NCI-H2081 (cell line): ENCODE data around the gene EXPH5.
A peak's percentile ranks its signal among the peaks of the same experiment; 100 is the strongest.

ENCODE experiments used
- DNase-seq, 2 experiments: peaks; one replicate each; lab custom pipeline; 2025; lab: John Stamatoyannopoulos, UW

EXPH5 gene

DNA sequence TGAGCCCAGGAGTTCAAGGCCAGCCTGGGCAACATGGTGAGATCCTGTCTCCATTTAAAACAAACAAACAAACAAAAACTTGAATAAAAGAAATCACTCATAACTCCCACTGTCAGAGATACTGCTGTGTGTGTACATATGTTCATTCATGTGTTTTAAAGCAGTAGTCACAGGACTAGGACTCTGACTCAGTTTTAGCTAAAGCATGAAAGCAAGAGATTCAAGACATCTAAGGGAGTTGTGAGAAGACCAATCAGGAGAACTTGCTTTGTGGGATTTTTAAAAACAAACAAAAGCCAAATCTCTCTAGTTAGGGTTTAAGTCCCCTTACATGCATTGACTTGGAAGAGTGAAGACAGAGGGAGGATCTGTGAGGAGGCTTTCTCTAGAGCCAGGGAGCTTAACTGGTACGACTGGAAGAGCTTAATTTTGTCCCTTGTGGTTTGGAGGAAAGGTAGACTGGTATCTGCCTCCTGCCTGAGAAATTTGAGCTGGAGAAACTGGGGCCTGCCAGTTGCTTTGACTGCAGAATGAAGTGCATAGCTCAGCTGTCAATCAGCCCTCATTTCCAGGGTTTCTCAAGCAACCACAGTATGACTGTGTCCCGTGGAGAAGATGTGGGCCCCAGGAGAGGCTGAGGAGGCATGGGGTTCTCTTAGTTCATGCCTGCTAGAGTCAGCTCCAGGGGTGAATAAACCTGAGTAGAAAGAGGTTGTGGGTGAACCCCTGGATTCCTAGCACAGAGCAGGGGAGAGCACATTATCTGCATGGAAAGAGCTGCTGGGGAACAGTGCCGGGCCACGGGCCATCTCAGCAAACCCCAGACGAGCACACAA, 30.6 kb downstream of the EXPH5 start:
- no peak for DNase-seq

DNA sequence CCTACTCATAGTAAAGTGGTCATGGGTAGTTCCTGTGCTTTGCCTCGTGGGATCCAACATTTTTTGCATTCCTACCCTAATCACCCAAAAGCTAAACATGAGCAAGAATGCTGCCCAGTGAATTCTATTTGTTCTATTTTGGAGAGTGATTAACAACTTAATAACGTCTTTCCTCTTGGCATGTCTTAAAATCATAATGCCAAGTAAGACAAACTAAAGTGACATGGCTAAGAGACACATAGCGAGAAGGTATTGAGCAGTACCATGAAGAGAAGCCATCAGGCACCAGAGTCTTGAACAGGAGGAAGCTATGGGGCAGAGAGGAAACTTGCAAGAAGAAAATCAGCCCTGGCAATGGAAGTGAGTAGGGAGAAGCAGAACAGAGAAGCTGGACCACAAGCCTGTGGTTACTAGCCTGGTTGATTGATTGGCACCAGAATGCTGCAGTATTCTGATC, 32.0 kb downstream of the EXPH5 start:
- no peak for DNase-seq

GRCh38 chr11:108559904-108560303, 33.7 kb downstream of the EXPH5 start:
- no peak for DNase-seq

DNA sequence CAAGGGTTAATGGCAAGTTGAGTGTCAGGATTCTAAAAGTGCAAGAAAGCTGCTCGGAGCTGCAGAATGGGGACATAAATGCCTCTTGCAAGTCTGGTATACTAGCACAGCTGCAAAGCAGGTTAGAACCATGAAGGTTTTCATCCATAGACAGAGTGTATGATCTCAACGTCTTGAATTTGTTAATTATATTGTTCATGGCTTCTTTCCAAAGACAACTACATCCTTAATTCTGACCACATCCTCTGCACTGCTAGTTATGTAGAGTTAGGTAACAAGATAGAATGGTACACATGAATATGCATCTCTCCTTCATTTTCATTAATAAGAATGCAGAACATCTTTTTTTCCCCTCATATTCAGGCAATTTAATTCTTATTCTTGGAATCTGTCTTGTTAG, 34.2 kb downstream of the EXPH5 start:
- DNase-seq, result no peak

DNA sequence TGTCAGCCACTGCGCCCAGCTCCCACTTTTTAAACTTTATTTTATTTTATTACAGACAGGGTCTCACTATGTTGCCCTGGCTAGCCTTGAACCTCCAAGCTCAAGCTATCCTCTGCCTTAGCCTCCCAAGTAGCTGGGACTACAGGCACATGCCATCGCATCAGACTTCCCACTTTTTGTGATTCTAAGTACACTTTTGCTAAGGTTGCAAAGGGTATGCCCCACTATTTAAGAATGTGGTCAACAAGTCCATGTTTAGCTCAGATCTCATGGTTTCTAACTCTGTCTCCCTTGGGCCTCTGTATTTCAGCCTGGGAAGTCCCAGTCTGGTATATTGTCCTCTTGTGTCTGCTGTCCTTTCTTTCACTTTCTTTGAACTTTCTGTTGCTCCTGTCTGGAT, 35.3 kb downstream of the EXPH5 start:
- no peak for DNase-seq

DNA sequence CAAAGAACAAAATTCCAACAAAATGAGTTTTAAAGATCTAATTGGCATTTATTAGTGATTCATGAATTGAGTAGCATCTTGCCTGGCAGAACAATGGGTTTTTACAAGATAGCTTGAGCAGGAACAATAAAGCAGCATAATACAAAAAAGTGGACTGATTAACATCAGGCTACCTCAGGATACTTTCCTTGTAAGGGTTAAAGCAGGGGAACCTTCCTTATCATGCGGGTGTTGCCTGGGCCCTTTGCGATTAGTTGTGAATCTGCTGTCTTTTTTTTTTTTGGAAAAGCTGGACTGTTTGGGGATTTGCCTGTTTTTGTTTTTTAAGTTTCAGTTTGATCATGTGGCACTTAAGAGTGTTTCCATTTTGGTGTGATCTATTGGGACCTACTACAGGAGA, 37.5 kb downstream of the EXPH5 start:
- DNase-seq, result no peak

- DNase-seq, result no peak
These were observed 41.7 kb downstream of the EXPH5 start for GRCh38 chr11:108551651-108552462.

- no peak for DNase-seq
These were observed 44.2 kb downstream of the EXPH5 start for GRCh38 chr11:108549319-108549885.

DNA sequence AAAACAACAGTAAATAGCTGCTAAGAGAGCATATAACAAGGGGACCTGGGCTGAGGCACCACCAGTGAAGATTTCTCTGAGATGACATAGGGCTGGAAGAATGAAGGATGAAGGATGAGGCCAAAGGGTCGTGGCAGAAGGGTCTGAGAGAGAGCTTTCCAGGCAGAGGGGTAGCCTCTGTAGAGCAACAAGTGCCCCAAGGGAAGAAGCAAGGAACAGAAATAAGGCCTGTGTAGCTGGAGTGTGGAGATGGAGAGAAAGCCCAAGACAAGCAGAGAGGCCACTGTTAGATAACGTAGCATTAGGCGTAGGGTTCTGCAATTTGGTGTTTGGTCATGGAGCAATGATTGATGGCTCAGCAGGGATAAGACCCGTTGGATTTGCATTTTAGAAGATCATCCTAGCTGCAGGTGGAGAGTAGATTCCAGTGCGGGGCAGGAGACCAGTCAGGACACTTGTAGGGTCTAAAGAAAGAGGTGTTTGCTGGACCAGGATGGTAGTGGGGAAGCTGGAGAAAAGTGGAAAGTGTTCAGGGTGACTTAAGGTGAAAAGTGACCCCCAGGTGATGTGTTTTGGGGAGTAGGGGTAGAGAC, 47.6 kb downstream of the EXPH5 start:
- no peak for DNase-seq

- no peak for DNase-seq
These were observed 50.1 kb downstream of the EXPH5 start for GRCh38 chr11:108543316-108543964.

GRCh38 chr11:108541531-108541930, 52.0 kb downstream of the EXPH5 start:
- DNase-seq, result no peak

DNA sequence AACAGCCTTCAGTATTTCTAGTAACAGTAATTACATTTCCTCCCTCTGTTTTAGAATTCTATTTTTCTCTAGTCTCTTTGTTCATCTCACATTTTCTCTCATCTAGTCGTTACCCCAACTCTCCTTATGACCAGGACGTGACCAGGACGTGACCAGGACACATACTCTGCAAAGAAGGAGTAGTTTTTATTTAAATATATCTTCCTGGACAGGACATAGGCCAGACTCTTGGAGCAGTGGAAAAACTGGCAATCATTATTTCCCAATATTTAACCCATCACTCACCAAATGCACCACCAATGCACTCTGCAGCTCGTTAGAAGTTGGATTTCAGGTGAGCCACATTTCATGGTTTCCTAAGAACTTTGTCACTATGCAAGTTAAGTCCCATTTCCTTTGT, 55.1 kb downstream of the EXPH5 start:
- no peak for DNase-seq

- DNase-seq, result peak in 1 of 2 experiments; percentile 5
These were observed 55.5 kb downstream of the EXPH5 start for GRCh38 chr11:108538022-108538424.

- DNase-seq, result no peak
These were observed 56.8 kb downstream of the EXPH5 start for GRCh38 chr11:108536783-108537182.

- no peak for DNase-seq
These were observed 58.1 kb downstream of the EXPH5 start for GRCh38 chr11:108535384-108535955.

- no peak for DNase-seq
These were observed 59.2 kb downstream of the EXPH5 start for GRCh38 chr11:108534274-108534882.

- DNase-seq, result no peak
These were observed 63.1 kb downstream of the EXPH5 start for GRCh38 chr11:108530426-108530825.

DNA sequence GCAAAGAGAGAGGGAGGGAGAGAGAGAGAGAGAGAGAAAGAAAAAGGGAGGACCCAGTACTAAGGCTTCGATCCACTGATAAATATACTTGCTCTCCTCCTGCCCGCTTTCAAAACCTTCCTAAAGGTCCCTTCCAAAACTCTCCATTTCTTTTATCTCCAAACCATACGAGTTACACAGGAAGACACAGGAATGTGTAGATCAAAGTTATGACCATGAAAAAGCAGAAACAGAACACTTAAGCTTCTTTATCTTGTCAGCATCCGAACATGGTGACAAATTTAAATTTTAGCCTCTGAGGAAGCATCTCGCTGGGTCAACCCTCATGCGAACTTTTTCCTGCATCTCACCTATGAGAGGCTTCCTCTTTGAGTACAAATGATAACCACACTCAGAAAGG, 66.2 kb downstream of the EXPH5 start:
- DNase-seq, result no peak

DNA sequence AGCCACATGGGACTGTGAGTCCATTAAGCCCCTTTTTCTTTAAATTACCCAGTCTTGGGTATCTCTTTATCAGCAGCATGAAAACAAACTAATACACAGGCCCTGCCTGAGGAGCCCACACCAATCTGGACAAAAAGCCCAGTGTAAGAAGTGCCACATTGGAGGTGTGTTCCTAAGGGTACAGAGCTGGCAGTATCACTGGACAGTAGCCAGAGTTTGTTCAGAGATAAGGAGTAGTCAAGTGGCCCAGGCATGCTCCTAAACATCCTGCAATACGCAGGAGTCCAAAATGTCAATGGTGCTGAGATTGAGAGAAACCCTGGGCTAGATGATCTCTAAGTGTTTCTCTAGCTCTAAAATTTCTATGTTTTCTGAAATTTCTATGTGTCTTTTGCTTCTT, 68.4 kb downstream of the EXPH5 start:
- no peak for DNase-seq

DNA sequence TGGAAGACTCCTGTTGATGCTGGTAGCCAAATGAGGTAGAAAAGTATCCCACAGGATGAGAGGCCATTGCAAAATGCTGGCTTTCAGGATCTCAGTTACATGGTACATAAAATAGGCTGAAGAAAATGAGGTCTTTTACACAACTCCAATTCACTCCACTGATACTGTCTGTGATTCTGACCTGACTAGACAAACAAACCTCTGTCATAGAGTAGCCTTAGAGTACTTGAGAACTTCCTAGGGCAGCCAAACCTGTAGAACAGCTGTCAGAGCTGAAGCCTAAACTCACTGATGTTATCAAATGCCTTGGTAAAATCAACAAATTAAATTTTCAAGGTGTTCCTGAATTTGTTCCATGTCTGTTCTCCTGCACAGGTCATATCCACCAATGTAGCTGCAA, 69.1 kb downstream of the EXPH5 start:
- DNase-seq, result no peak

DNA sequence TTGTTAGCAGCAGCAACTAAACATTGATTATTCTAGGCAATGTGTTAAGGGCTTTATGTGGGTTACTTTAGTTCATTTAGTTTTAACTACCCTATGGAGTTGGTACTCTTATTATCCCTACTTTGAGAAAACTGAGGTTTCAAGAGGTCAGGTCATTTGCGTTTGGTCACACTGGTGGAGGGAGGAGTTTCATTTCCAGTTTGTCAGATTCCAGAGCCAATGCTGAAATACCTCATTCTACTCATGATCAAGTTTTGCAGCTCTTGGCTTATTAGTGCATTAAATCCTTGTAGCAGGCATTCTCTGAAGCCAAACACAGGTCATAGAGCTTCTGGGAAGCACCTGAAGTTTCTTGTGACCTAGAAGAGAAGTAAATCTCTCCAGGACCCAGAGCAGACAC, 71.2 kb downstream of the EXPH5 start:
- no peak for DNase-seq
